NCI-H526 treated with DMSO at 0.1 percent for 48 hours (cell line): ENCODE results near the gene SS18L1.

Experiments
- DNase-seq: peaks from one replicate; lab custom pipeline; 2025; lab: John Stamatoyannopoulos, UW

The SS18L1 gene

DNA sequence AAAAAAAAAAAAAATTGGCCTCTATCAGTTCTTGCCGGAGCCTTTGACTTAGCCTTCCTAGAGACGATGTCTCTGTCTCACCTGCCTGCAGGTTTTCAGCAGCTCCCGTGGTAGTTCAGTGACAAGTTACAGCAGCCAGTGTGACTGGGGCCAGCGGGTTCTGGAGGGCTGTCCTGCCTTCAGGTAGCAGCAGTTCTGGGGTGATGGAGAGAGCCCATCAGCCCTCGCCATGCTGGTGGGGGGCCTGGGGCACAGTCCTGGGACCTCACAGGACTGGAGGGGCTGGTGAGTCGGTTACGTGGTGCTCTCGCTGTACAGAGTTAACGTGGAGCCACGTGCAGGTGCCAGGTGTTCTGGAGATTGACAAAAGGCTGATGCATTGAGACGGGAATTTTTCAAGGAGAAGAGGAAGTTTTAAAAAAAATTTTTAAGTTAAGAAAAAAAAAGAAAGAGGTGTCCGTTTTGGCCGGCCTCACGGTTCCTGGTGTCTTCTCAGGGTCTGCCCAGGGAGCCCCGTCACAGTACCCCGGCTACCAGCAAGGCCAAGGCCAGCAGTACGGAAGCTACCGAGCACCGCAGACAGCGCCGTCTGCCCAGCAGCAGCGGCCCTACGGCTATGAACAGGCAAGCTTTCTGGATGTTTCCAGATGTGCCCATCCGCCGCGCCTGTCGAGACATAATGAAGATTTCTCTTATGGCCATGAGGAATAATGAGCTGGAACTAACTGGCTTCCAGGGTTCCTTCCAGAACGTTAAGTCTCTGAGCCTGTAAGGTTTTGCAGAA is 30.6 kb downstream of the SS18L1 start:
- DNase-seq: no peak

- DNase-seq: no peak
Measured at GRCh38 chr20:62174870-62175624, 31.5 kb downstream of the SS18L1 start.

- DNase-seq: no peak
Measured at GRCh38 chr20:62175711-62176110, 32.1 kb downstream of the SS18L1 start.

GRCh38 chr20:62176866-62177265 is 33.3 kb downstream of the SS18L1 start:
- DNase-seq: no peak

GRCh38 chr20:62177307-62177706 is 33.7 kb downstream of the SS18L1 start:
- no peak for DNase-seq

GRCh38 chr20:62178316-62179161 is 35.0 kb downstream of the SS18L1 start:
- DNase-seq: no peak

GRCh38 chr20:62179162-62179504 is 35.6 kb downstream of the SS18L1 start:
- no peak for DNase-seq

GRCh38 chr20:62181808-62182207 is 38.2 kb downstream of the SS18L1 start:
- DNase-seq: no peak

- peak; percentile 91 for DNase-seq
Measured at GRCh38 chr20:62182469-62183425, 39.2 kb downstream of the SS18L1 start, which contains the start of gene MTG2. TSS of gene MTG2 (plus strand) at chr20:62183028. CDS start at chr20:62193421, 10,393 bp downstream.

- DNase-seq: peak; percentile 19
Measured at GRCh38 chr20:62183426-62184142, 40.0 kb downstream of the SS18L1 start.

GRCh38 chr20:62186096-62186426 is 42.5 kb downstream of the SS18L1 start:
- DNase-seq: no peak

DNA sequence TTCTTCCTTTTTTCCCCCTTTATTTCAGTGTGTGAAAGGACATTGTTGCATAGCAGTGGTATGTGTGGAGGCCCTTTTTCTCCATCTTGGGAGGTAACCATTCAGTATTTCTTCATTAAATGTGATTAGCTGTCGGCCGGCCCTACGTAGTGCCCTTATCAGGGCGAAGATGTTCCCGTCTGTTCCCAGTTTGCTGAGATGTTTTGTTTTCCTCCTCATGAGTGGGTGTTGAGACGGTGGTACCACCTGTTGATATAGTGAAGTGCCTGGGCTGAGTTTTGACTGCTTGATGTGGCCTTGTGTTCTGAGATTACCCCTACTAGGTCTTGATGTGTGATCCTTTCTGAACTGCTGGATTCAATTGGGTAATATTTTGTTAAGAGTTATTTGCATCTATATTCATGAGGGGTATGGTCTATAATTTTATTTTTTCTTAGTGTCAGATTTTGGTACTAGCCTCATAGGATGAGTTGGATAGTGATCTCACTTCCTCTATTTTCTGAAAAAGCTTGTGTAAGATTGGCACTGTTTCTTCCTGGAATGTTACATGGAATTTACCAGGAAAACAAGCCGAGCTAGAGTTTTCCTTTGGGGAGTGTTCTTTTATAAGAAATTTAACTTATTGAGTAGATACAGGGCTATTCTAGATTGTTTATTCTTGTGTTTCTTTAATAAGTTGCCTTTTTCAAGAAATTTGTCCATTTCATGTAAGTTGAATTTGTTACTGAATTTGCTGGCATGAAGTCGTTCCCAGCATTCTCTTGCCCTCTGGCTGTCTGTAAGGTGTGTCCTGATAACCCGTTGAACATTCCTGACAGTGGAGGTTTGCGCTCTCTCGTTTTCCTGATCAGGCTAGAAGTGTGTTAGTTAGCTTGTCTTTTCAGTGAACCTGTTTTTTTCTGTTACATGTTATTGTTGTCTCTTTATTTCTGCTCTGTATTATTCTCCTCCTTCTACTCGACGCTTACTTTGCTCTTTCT is 43.6 kb downstream of the SS18L1 start:
- no peak for DNase-seq

GRCh38 chr20:62190639-62191411 is 47.3 kb downstream of the SS18L1 start:
- DNase-seq: no peak

DNA sequence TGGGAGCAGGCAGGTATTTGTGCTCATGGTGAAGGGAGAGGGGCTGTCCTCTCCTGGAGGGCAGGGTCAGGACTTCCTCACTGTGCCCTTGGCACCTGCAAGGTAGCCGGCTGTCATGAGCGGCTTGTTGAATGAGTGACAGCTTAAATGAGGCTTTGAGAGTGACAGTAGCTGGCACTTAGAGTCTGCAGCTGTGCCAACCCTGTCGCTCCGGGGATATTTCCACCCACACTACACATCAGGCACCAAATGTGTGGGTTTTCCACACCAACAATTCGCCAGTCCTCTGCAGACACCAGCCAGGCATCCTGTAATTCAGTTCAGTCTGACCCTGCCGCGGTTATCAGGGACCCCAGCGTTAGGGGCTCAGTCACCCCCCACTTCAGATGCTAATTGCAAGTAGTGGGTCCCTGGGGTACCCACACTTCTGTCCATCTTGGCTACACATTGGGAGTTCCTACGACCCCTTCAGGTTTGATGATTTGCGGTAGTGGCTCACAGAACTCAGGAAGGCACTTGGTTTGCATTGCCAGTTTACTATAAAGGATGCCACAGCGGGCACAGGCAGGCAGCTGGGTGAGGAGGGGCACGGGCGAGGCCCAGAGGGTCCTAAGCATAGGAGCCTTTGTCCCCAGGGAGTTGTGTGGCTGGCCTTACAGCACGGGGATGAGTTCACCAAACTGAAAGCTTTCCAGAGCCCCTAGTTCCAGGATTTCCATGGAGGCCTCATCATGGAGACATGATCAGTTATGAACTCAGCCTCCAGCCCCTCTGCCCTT is 48.4 kb downstream of the SS18L1 start:
- DNase-seq: no peak

- DNase-seq: no peak
Measured at GRCh38 chr20:62192635-62193034, 49.1 kb downstream of the SS18L1 start.

- DNase-seq: no peak
Measured at GRCh38 chr20:62193079-62194025, 49.8 kb downstream of the SS18L1 start.

GRCh38 chr20:62195075-62195405 is 51.5 kb downstream of the SS18L1 start:
- no peak for DNase-seq
